Tibial nerve (tissue), 3 donors: Measurements from ENCODE around the gene RPTOR.

ENCODE experiments used
- CTCF ChIP-seq, 5 experiments: fragments of 200-600 bp in 3 of 5; fragments of 450-650 bp in 2 of 5; sonication (generic) in 3 of 5; IDR thresholded peaks; one replicate each; pipeline ENCODE4 v1.5.1; 2016 to 2019; ENCODE audit warnings: antibody characterized with exemption in 5 of 5, mild to moderate bottlenecking in 3 of 5, moderate library complexity in 2 of 5
- POLR2A ChIP-seq, 2 donors: fragments of 450-650 bp; IDR thresholded peaks; one replicate each; pipeline ENCODE4 v1.6.1; 2017; ENCODE audit warnings: antibody characterized with exemption in 2 of 2, mild to moderate bottlenecking in 2 of 2, moderate library complexity in 2 of 2

GRCh38 chr17:80679816-80680215, 135.2 kb downstream of the RPTOR start:
- no peak for TF ChIP-seq POLR2A (IDR thresholded peaks at IDR 0.05)
- no peak for TF ChIP-seq CTCF (IDR thresholded peaks at IDR 0.05)
